SH-SY5Y (cell line): ENCODE data around the gene ADCY5.

Experiments used
- GATA2 ChIP-seq: IDR thresholded peaks from 2 replicates; pipeline ENCODE4 v1.6.1; 2011; ENCODE audit warnings: mild to moderate bottlenecking, low read depth, low read length
- GATA3 ChIP-seq: IDR thresholded peaks from 2 replicates; pipeline ENCODE4 v1.6.1; 2011; ENCODE audit warnings: low read depth, mild to moderate bottlenecking, low read length, moderate library complexity

ADCY5 gene

DNA sequence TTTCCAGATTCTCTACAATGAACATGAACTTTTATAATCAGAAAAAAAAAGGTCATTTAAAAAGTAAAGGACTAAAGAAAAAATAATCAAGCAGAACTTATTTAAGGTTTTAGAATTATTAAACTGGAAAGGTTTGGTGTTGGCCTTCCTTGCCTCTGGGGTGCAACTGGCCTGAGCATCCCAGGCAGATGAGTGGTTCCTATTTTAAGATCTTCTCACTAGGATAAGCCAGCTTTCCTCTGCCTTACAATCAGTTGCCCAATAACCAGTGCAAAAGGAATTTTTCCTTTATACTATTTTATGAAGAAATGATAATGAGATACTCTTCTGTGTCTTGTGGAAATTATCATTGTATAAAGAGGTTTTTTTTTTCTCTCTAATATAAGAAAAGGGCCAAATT is 190.5 kb downstream of the ADCY5 start:
- TF ChIP-seq GATA3 (no peak), GATA2 (no peak)

DNA sequence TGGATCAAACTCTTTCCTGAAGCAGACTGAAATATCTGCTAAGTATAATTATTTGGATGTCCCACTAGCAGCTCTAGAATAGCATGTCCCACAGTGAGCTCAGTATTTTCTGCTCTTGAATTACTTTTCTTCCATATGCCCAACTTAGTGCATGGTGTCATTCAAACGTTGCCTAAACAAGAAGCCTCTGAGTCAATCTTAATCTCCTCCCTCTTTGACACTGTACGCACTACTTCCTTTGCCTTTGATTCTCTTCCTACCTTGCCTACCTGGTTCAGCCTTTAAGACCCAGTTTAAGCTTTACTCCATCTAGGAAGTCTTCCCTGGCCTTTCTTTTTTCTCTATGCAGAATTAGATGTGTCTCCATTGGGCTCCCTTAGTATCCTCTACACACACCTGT is 192.6 kb downstream of the ADCY5 start:
- TF ChIP-seq GATA3 (no peak), GATA2 (no peak)

DNA sequence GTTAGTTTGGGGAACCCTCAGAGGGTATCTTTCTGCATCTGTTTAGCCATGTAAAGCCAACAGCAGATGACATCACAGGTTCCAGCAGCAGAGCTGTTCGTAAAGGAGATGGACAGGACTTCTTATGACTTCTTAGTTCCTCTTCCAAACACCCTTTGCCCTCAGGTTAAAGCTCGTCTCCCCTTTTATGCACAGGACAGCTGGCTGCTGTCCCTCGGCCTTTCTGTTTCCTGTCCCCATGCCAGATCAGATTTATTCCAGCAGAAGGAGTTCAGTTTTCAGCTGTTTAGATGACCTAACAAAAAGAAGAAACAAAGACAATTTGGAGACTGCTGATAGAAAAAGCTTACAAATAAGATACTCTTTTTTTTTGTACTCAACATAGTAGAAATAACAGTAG is 202.0 kb downstream of the ADCY5 start:
- TF ChIP-seq GATA2, result no peak
- TF ChIP-seq GATA3, result no peak

GRCh38 chr3:123244128-123244527 is 204.8 kb downstream of the ADCY5 start:
- TF ChIP-seq GATA3, result no peak
- no peak for TF ChIP-seq GATA2

DNA sequence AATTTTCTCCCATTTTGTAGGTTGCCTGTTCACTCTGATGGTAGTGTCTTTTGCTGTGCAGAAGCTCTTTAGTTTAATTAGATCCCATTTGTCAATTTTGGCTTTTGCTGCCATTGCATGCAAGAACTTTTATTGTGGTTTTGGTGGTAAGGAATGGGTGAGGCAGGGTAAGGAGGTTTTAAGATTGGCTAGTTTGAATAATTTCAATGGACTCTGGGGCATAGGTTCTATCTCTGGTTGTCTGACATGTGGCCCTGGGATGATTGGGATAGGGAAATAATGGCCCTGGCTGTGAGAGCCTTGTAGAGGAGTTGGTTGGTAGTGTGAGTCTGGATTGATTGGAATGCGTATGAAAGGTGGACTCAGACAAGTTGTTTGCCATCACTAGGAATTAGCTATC is 209.1 kb downstream of the ADCY5 start:
- no peak for TF ChIP-seq GATA3
- TF ChIP-seq GATA2, result no peak

GRCh38 chr3:123236902-123237301 is 212.0 kb downstream of the ADCY5 start:
- TF ChIP-seq GATA2, result no peak
- no peak for TF ChIP-seq GATA3
